ENCODE data around the gene MELK. TPM values are rescaled to one million over a fixed set of nuclear protein-coding genes. Genes with fewer than 3 reads are reported as not detected.

MELK gene
- total and polyA plus RNA-seq, 10 of the 15 experiments (the other 5 are each of a cell fraction or from before 2014, with no cell fraction given) = 38.7 to 80.3 (median 51.6) TPM

DNA sequence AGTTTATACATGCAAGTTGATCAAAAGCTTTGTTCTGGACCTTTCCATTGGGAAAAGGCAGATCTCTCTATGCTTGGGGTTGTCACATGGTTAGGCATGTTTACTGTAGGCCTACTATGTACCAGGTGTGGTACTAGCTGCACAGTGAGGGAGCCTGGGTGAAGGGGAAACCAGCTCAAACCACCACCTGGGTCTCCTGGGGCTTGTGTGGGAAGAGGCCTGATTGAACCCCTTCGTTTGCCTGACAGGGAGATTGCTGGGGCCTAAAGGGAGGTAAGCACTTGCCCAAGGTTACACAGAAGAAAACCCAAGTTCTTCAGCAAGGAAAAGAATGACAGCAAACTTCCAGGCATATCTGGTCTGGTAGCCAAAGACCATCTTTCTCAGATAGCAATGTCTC, 145.9 kb downstream of the MELK start:
- no peaks in the 10 kb centered on the region for H3K27me3 ChIP-seq (replicated peaks in 1 of 2; ENCODE audit: control insufficient read depth in 2 of 2, insufficient read depth in 2 of 2, low read length in 1 of 2)
- FAIRE-seq = no peak
- intact Hi-C loops (cut with micrococcal nuclease; ENCODE audit: unreplicated experiment) = no loop called here
- no peak overlapping the region for H2AFZ ChIP-seq (ENCODE audit: control insufficient read depth, low read depth, low read length)
- no peaks in the 10 kb centered on the region for H3K9me3 ChIP-seq (replicated peaks; ENCODE audit: control insufficient read depth, insufficient read depth, low read length)
- no peaks in the 10 kb centered on the region for H3K36me3 ChIP-seq (ENCODE audit: control insufficient read depth in 2 of 2, insufficient read depth in 2 of 2, low read length in 1 of 2)
- H3K4me1 ChIP-seq (ENCODE audit: control insufficient read depth, insufficient read depth, low read length) = no peaks in the 10 kb centered on the region
- CTCF ChIA-PET = interaction anchor here (0.9 kb wide), 1 partner anchor 10 kb away, joined by 5 read pairs; no protein-coding TSS in a partner anchor
- H3K9ac ChIP-seq (ENCODE audit: control insufficient read depth, insufficient read depth, low read length) = no peak overlapping the region
- SMC1A ChIA-PET (ENCODE audit: uncharacterized antibody, unreplicated experiment) = no interaction called here
- H3K27ac ChIP-seq (ENCODE audit: control insufficient read depth, insufficient read depth) = no peak overlapping the region
- RAD21 ChIA-PET (ENCODE audit: unreplicated experiment) = no interaction called here
- in situ Hi-C loops (cut with MboI) = no loop called here
- no peak overlapping the region for H3K4me3 ChIP-seq
- no peaks in the 10 kb centered on the region for H3K79me2 ChIP-seq (ENCODE audit: control insufficient read depth, insufficient read depth, low read length)
- no peak for DNase-seq (ENCODE audit: low read depth, low spot score)
- no peak overlapping the region for H3K4me2 ChIP-seq (ENCODE audit: control insufficient read depth, insufficient read depth)
- WGBS (ENCODE audit: insufficient coverage, insufficient replicate concordance, low lambda C conversion rate, missing lambda C conversion rate) = 0% methylated on average over 1 of the region's 1 CpG
- POLR2A ChIA-PET = no interaction called here
- no peaks in the 10 kb centered on the region for H4K20me1 ChIP-seq (ENCODE audit: control insufficient read depth, insufficient read depth)
- no TSS peak for BruUV-seq (replicated peaks)
- no peak for ATAC-seq
- TF ChIP-seq, protein P1, sequence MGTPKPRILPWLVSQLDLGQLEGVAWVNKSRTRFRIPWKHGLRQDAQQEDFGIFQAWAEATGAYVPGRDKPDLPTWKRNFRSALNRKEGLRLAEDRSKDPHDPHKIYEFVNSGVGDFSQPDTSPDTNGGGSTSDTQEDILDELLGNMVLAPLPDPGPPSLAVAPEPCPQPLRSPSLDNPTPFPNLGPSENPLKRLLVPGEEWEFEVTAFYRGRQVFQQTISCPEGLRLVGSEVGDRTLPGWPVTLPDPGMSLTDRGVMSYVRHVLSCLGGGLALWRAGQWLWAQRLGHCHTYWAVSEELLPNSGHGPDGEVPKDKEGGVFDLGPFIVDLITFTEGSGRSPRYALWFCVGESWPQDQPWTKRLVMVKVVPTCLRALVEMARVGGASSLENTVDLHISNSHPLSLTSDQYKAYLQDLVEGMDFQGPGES (IDR thresholded peaks at IDR 0.05) = no peak
- TF ChIP-seq WRNIP1 (IDR thresholded peaks at IDR 0.05; ENCODE audit: borderline replicate concordance, low read depth, low read length) = no peak
- no peak for TF ChIP-seq ZNF217 (IDR thresholded peaks at IDR 0.05)
- TF ChIP-seq MYC (IDR thresholded peaks at IDR 0.05; ENCODE audit: insufficient read depth, insufficient read length, insufficient replicate concordance, low read length, severe bottlenecking) = no peak
- TF ChIP-seq JUNB (IDR thresholded peaks at IDR 0.05) = no peak
- no peak for TF ChIP-seq LARP7 (IDR thresholded peaks at IDR 0.05)
- TF ChIP-seq, protein P2, sequence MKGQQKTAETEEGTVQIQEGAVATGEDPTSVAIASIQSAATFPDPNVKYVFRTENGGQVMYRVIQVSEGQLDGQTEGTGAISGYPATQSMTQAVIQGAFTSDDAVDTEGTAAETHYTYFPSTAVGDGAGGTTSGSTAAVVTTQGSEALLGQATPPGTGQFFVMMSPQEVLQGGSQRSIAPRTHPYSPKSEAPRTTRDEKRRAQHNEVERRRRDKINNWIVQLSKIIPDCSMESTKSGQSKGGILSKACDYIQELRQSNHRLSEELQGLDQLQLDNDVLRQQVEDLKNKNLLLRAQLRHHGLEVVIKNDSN (IDR thresholded peaks at IDR 0.05; ENCODE audit: borderline replicate concordance, extremely low read length, insufficient read depth, low read depth, low read length) = no peak
- no peak for TF ChIP-seq IRF4 (IDR thresholded peaks at IDR 0.05; ENCODE audit: low read depth, low read length)
- TF ChIP-seq, protein P3, sequence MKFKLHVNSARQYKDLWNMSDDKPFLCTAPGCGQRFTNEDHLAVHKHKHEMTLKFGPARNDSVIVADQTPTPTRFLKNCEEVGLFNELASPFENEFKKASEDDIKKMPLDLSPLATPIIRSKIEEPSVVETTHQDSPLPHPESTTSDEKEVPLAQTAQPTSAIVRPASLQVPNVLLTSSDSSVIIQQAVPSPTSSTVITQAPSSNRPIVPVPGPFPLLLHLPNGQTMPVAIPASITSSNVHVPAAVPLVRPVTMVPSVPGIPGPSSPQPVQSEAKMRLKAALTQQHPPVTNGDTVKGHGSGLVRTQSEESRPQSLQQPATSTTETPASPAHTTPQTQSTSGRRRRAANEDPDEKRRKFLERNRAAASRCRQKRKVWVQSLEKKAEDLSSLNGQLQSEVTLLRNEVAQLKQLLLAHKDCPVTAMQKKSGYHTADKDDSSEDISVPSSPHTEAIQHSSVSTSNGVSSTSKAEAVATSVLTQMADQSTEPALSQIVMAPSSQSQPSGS (IDR thresholded peaks at IDR 0.05; ENCODE audit: low read length) = no peak
- TF ChIP-seq, protein P4, sequence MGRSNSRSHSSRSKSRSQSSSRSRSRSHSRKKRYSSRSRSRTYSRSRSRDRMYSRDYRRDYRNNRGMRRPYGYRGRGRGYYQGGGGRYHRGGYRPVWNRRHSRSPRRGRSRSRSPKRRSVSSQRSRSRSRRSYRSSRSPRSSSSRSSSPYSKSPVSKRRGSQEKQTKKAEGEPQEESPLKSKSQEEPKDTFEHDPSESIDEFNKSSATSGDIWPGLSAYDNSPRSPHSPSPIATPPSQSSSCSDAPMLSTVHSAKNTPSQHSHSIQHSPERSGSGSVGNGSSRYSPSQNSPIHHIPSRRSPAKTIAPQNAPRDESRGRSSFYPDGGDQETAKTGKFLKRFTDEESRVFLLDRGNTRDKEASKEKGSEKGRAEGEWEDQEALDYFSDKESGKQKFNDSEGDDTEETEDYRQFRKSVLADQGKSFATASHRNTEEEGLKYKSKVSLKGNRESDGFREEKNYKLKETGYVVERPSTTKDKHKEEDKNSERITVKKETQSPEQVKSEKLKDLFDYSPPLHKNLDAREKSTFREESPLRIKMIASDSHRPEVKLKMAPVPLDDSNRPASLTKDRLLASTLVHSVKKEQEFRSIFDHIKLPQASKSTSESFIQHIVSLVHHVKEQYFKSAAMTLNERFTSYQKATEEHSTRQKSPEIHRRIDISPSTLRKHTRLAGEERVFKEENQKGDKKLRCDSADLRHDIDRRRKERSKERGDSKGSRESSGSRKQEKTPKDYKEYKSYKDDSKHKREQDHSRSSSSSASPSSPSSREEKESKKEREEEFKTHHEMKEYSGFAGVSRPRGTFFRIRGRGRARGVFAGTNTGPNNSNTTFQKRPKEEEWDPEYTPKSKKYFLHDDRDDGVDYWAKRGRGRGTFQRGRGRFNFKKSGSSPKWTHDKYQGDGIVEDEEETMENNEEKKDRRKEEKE (IDR thresholded peaks at IDR 0.05) = no peak
- TF ChIP-seq MYB (IDR thresholded peaks at IDR 0.05; ENCODE audit: borderline replicate concordance, low read depth, low read length) = no peak
- TF ChIP-seq, protein P5, sequence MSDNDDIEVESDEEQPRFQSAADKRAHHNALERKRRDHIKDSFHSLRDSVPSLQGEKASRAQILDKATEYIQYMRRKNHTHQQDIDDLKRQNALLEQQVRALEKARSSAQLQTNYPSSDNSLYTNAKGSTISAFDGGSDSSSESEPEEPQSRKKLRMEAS (IDR thresholded peaks at IDR 0.05; ENCODE audit: low read depth, low read length) = no peak
- TF ChIP-seq CHD1 (IDR thresholded peaks at IDR 0.05; ENCODE audit: low read depth, low read length) = no peak
- TF ChIP-seq, protein P6, sequence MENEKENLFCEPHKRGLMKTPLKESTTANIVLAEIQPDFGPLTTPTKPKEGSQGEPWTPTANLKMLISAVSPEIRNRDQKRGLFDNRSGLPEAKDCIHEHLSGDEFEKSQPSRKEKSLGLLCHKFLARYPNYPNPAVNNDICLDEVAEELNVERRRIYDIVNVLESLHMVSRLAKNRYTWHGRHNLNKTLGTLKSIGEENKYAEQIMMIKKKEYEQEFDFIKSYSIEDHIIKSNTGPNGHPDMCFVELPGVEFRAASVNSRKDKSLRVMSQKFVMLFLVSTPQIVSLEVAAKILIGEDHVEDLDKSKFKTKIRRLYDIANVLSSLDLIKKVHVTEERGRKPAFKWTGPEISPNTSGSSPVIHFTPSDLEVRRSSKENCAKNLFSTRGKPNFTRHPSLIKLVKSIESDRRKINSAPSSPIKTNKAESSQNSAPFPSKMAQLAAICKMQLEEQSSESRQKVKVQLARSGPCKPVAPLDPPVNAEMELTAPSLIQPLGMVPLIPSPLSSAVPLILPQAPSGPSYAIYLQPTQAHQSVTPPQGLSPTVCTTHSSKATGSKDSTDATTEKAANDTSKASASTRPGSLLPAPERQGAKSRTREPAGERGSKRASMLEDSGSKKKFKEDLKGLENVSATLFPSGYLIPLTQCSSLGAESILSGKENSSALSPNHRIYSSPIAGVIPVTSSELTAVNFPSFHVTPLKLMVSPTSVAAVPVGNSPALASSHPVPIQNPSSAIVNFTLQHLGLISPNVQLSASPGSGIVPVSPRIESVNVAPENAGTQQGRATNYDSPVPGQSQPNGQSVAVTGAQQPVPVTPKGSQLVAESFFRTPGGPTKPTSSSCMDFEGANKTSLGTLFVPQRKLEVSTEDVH (IDR thresholded peaks at IDR 0.05; ENCODE audit: low read depth, partially characterized antibody) = no peak
- no peak for TF ChIP-seq RAD21 (IDR thresholded peaks at IDR 0.05; ENCODE audit: insufficient read depth, low read depth, low read length)

All from GM12878 (cell line).